NCI-H345 treated with DMSO at 0.1 percent for 48 hours (cell line): ENCODE data around the gene PLEKHA3.

ENCODE experiments used
- DNase-seq: peaks from one replicate; lab custom pipeline; 2025; ENCODE audit not compliant: unreplicated experiment; lab: John Stamatoyannopoulos, UW

The PLEKHA3 gene

DNA sequence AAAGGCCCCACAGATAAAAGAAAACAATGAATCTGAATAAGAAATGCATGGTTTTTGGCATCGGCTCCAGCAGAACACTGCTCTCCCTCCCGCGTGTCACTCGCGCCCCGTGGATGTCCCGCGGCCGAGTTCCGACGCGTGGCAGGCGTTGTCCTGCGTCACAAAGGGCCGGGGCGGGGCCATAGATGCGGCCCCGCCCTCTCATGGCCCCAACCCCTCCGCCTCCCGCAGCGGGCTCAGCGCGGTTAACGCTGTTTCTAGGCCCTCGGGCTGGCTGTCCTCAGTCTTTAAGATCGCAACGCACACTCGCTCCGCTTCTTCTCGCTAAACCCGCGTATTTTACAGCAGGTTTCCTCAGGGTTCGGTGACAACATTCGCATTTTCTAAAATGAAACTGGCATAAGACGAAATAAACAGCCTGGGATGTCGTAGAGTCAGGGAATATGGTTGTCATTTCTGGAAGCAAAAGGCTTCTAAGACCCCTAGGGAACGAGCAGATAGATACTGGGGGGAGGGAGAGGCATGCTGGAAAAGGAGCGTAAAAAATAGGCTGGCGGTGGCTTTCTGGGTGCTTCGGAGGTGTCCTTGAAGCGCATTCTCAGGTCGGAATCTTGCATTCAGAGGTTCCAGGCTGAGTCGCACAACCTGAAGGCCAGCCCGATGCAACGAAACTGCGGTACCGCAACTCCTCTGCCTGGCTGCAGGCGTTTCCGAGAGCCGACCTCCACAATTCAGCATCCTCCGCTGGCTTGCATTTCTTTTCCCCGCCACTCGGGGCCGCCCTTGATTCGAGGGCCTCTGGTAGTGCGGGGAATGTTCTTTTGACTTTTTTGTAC is 1.6 kb upstream of the PLEKHA3 start, which contains the start of gene FKBP7:
TSS of gene FKBP7 (minus strand) at position 162 of the 836 bp plus-strand sequence. CDS start at position 61, 101 bp downstream.
- DNase-seq, result peak; percentile 80

DNA sequence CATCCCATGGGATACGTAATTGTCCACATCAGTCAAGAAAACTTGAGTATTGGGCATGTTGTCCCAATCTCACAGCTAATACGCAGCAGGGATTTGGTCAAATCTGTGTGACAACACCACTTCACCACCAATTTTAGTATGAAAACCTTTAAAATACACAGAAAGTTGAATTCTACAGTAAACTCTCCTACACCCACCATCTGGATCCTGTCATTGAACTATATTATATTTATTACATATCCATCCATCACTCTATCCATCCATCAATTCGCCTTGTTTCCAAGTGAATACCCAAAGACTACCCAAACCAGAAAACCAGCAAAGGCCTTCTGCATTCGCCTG is 1.0 kb upstream of the PLEKHA3 start:
- DNase-seq, result no peak

DNA sequence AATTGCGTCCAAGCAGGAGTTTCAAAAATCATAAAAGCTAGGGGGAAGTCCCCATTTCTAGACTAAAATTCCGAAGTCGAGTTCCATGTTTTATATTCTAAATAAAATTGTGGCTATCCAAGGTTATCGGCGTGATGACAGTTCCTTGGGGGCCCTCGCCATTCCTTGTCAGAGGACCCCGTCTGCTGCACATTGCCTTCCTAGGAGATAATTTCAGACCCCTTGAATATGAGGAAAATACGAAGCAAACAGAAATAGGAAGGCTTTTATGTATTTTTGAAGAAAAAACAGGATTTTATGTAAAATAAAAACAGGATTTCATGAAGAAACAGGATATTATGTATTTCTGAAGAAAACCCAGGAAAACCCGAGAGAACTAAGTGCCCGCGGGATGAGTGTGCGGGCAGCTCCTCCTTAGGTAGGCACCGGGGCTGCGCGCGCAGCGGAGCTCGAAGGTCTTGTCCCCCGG is 465 bp upstream of the PLEKHA3 start:
- DNase-seq, result no peak

DNA sequence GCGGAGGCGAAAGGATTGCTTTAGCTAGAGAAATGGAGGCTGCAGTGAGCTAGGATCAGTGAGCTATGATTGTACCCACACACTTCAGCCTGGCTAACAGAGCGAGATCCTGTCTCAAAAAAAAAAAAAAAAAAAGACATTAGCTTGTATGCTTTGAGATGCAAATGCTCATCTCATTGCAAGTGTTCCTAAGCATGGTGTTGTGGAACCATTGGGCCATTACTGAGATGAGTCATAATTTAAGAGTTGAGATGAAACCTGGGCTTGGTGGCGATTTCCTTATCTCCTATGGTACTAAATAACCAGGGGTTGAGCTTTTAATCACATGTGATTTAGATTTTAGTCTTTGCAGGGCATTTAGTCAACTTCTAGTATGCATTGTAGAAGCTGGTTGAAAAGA is 2.2 kb downstream of the PLEKHA3 start:
- DNase-seq, result no peak

DNA sequence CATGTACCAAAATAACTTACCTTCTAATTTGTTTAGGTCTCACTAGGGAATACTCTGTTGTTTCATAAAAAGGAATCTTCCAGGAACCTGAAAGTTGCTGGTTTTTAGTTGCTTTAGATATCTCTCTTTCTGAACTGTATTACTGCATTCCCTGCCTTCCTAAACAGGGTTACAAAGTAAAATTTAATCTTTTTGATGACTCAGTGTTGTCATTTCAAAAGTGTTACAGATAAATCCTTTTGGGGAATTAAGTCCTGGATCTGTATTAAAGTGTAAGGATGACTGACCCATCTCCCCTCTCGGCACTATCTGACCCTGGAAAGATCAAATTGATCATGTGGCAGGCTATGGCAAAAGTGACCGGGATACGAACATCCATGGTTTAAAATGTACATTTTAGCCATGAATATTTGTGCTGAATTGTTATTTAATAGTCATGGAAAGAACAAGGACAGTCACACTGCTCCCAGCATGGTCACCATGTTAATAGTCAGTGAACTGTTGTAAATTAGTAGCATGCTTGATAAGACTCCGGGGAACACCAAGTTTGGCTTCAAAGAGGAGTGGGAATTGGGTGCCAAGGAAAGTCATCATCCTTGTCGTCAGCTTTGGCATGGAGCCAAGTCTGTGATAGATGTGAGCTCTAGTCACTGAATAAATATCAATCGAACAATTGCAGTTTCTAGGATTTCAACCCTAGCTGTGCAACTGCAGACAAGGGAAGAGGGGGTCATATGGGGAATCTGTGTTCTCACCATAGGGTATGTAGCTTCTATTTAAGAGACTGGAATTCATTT is 4.2 kb downstream of the PLEKHA3 start:
- DNase-seq, result peak; percentile 85

DNA sequence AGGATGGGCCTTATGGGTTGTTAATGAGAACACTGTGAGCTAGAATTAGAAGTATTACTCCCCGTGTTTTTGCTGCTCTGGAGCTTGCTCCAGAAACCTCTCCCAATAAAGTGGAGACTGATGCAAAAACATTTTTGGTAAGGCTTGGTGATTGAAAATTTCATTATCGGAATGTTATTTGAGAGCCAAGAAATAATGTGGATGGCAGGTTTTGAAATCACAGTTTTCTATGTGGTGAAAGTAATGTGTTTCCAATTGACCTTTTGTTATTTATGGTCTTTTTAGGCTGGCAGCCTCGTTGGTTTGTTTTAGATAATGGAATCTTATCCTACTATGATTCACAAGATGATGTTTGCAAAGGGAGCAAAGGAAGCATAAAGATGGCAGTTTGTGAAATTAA is 5.1 kb downstream of the PLEKHA3 start:
- DNase-seq, result no peak

DNA sequence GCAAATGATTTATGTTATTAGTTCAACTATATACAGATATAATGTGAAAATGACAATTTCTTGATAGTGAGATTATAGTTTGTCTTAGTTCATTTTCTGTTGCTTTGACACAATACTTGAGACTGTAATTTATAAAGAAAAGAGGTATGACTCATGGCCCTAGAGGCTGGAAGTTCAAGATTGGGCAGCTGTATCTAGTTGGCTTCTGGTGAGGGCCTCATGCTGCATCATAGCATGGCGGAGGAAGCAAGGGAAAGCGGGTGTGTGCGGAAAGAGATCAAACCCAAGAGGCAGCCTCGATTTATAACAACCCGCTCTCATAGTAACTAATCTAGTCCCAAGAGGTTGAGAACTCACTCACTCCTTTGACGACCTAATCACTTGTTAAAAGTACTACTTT is 11.4 kb downstream of the PLEKHA3 start:
- no peak for DNase-seq

DNA sequence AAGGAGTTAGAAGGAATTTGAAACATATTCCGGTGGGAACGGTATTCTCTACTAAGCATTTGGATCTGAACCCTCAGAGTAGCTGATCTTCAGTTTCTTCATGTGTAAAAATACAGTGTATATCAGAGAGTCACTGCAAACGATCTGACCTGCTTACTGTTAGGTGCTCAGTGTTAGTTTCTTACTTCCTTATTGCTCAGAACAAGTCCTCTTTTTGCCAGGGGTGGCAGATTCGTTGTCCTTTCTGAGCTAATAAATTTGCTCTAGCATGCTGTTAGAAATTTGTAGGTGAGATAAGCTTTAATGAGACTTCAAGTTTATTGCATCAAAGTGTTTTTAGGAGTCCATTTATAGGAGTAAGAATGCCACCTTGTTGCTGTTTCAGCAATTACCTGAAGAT is 15.8 kb downstream of the PLEKHA3 start:
- DNase-seq, result no peak

DNA sequence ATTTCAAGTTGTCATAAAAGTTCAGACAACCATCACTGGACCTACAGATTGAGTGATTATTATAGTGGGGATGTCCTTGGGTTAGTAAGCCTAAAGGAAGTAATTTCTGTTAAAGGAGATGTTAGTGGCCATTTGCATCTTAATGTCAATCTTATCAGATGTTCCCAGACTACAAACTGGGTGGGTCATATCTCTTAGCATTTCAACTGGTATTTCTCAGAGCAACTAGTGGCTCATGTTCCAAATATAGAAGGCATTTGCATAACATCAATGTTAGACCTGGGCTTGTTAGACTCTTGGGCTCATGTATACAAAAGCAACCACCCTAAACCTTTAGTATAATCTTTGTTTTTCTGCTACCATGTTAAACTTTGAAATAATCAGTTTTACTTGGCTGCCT is 17.9 kb downstream of the PLEKHA3 start:
- DNase-seq, result no peak

DNA sequence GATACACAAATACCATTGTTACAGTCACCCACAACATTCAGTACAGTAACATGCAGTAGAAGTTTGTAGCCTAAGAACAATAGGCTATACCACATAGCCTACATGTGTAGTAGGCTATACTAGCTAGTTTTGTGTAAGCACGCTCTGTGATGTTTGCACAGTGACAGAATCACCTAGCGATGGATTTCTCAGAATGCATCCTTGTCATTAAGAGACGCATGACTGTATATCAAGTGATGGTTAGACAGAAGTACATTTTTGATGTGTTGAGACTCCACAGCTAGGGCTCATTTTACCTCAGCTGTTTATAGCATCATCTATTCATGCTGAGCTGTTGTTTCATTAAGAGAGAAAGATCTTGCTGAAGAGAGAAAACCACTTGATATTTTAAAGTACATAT is 19.4 kb downstream of the PLEKHA3 start:
- DNase-seq, result no peak

DNA sequence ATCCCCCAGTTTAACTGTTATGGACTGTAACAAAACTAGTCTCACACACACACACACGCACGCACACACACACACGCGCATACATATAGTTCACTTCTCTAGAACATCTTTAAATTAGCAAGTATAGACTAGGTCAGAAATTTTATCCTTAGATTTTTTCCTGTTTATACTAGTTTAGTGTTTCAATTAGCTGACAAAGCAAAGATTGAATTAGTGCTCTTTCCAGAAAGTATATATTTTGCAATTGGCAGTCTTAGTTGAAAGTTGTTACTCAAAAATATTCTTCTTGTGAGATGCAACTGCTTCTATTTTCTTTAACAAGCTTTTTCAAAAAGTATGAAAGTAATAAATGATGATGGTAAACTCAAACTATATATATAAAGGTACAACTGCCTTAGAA is 22.5 kb downstream of the PLEKHA3 start:
- DNase-seq, result no peak

DNA sequence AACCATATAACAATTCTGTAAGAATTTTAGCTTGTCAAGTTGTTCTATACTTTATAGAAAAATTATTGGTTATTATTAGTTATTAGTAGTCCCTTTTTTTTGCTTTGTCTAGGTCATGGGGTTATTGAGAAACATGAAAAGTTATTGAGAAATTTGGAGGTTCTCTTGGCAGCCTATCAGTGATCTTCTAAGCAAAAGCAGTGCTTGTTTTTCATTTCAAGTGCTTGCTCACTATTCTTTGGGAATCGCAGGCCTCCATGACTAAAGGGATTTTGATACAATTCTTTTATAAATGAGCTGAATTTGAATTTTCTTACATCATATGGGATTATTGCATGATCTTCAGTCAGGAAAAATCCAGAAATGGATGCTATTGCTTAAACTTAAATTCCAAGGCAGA is 25.8 kb downstream of the PLEKHA3 start:
- DNase-seq, result no peak

DNA sequence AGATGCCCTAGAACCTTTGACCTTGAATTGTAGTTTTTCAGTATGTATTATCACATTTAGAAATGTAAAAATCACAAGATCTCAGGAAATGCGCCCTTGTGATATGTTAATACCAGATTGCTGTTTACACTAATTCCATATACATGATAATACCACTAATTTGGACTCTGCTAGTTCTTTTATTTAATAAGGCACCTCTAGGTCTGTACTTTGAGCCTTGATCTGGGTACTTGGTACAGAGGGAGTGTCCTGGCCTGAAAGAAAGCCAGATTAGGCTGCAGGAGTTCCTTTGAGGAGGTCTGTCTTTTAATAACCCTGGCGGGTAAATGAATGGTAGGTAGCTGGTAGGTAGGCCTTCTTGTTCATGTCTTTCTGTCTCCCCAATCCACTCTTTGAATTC is 26.3 kb downstream of the PLEKHA3 start:
- DNase-seq, result no peak

DNA sequence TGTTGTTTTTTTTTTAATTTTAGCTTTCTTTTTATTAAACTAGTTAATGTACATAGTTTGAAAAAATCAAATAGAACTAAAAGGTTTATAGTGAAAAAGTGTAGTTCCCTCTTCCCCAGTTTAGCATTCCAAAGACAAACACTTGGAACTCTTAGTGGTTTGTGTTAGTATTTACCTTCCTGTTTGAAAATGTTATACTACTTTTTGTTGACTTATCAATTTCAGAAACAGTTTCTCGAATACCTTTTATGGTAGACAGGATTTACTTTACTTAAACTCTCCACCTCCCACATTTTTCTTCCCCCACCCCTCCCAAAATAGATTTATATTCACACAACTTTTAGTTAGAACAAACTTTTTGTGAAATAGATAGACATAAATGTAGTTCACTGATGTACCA is 26.7 kb downstream of the PLEKHA3 start:
- no peak for DNase-seq

DNA sequence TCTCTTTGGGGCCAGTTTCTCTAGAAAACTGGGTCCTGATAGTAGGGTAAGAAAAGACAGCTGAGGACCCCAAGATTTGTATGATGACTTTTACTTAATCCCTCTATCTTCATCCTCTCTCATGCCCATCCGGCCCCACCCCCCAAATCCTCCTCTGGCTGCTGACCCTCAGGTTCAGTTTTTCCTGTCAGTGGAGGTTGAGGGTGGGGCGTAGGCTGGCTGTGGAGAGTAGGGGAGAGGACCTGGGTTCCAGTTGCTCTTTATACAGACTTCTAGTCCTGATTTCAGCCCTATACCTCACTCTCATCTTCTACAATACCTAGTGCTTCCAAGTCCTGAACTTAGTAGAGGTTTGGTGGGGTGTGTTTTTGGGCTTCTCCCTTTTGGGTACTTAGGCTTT is 28.4 kb downstream of the PLEKHA3 start:
- no peak for DNase-seq

DNA sequence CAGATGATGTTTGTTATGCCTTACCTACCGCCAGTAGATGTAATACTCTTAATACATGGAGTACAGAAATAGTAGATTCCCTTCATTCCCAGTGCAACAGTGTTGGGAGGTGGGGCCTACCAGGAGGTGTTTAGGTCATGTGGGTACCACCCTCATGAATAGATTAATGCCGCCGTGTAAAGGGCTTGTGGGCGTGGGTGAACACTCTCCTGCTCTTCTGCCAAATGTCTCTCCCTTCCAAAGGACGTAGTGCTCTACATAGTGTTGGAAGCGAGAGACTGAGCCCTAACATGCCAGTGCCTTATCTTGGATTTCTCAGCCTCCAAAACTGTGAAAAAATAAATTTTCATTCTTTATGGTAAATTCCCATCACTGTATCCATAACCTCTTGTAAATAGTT is 30.1 kb downstream of the PLEKHA3 start:
- DNase-seq, result no peak

DNA sequence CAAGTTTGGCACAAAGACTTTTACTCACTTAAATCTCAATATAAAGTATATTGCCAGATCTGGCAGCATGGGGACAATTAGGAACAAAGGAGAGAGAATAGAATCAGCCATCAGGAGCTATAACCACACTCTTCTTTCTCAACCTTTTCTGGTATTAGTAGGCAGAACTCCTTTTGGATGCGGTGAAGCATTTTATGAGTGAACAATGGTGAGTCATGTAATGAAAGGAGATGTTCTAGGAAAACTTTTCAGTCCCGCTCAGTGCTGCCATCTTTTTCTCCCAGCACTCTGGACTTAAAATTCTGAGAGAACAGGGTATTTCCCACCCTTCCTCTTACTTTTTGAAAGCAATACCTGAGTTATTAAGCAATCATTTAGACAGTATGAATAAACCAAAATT is 32.2 kb downstream of the PLEKHA3 start:
- no peak for DNase-seq

DNA sequence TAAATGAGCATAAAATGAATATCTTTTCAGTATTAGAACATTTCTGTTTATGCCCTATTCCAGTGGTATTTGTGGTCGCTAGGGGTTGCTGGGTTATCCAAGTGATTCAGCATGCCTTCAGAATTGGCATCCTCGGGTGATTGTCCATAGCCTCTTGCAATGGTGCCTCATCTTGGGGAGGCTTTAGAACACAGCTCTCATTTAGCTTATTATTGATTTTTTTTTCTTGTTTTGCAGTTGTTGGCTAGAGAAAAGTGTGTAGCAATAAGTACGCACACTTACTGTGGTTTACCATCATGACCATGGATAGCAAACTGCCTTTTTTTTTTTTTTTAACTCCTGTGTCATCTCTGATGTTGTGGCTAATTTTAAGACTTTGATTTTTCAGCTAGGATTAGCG is 33.6 kb downstream of the PLEKHA3 start:
- DNase-seq, result no peak

DNA sequence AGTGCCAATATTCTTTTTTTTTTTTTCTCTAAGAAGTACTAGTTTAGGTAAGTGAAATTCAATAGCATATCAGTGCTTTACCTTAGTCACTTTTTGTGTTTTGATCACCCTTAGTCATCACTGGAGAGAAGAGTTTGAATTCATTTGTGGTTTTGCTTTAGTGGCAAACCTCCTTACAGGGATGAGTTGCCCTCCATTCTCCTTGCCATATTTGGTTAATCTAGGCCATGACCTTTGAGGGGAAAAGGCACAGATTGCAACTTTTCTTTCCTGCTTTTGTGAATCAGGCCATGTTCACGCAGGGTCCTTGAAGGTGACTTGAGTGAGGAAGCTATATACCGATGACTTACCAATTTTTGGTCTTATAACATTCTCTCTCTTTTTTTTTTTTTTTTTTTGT is 34.4 kb downstream of the PLEKHA3 start:
- no peak for DNase-seq

DNA sequence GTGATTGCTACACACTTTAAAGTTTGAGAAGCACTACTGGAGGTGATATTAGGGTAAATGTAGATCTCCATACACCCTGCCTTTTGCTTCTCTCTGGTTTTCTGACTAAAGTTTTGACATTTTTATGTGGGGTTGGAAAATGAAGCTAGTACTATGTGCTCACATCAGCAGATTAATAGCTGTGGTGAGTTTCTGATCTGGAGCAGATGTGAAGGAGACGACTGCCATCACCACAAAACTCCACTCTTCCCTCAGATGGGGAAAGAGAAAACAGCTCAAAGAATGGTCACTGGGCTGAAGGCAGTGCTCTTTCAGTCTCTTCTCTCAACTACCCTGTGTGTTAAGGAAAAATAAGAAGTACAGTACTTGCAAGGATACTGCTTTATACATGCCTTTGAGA is 37.2 kb downstream of the PLEKHA3 start:
- no peak for DNase-seq

DNA sequence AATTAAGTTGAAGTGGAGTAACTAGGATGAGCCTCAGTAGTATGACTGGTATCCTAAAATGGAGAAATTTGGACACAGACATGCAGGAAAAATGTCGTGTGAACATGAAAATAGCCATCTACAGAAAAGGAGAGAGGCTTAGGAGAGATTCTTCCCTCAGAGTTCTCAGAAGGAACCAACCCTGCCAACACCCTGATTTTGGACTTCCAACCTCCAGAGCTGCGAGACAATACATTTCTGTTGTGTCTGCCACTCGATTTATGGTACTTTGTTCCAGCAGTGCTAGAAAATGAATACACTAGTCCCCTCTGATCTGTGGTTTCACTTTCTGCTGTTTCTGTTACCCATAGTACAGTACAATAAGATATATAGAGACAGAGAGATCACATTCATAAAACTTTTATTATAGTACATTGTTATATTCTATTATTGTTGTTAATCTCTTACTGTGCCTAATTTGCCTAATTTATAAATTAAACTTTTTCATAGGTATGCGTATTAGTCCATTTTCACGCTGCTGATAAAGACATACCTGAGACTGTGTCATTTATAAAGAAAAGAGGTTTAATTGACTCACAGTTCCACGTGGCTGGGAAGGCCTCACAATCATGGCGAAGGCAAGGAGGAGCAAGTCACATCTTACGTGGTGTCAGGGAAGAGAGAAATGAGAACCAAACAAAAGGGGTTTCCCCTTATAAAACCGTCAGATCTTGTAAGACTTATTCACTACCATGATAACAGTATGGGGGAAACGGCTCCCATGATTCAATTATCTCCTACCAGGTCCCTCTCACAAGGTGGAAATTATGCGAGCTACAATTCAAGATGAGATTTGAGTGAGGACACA is 41.3 kb downstream of the PLEKHA3 start:
- no peak for DNase-seq
